Right lobe of liver (tissue), 6 donors: ENCODE measurements around the gene PTPRT. TPM values are rescaled to one million over a fixed set of nuclear protein-coding genes. Genes with fewer than 3 reads are reported as not detected.

ENCODE experiments used
- ATAC-seq, 4 donors: fragments of 200-7000 bp; cut with Tn5 transposase; one replicate each; pipeline ENCODE4 v1.9.1; 2020; ENCODE audit warnings: mild to moderate bottlenecking in 4 of 4, moderate library complexity in 4 of 4
- DNase-seq, 3 donors: peaks; one replicate each; pipeline ENCODE4 v3.0.0-alpha.2; 2020
- H3K27ac ChIP-seq, 3 donors: fragments of 200-600 bp; one replicate each; pipeline ENCODE4 v1.8.0; 2022
- H3K27me3 ChIP-seq, 2 donors: fragments of 200-600 bp; one replicate each; pipeline ENCODE4 v1.8.0; 2022
- H3K36me3 ChIP-seq, 4 donors: fragments of 200-600 bp; sonication (generic) in 1 of 4; one replicate each; pipeline versions ENCODE4 v1.5.1 to v1.8.0; 2017 to 2022; ENCODE audit warnings: control low read depth in 1 of 4
- H3K4me1 ChIP-seq, 4 donors: fragments of 200-600 bp; sonication (generic) in 1 of 4; one replicate each; pipeline versions ENCODE4 v1.5.1 to v1.8.0; 2017 to 2022; ENCODE audit warnings: control low read depth in 1 of 4
- H3K4me3 ChIP-seq, 3 donors: fragments of 200-600 bp; one replicate each; pipeline ENCODE4 v1.8.0; 2022
- H3K9me3 ChIP-seq, 4 donors: fragments of 200-600 bp; sonication (generic) in 1 of 4; one replicate each; pipeline versions ENCODE4 v1.5.1 to v1.8.0; 2017 to 2022; ENCODE audit warnings: control low read depth in 1 of 4
- POLR2A ChIP-seq: fragments of 450-650 bp; IDR thresholded peaks from one replicate; pipeline ENCODE4 v1.6.1; 2017; ENCODE audit warnings: antibody characterized with exemption, mild to moderate bottlenecking
- WGBS: methylation state at CpG from one replicate; pipeline ENCODE4 v1.1.6; 2018; ENCODE audit warnings: low coverage, low lambda C conversion rate; ENCODE audit not compliant: insufficient coverage; ENCODE audit errors: missing lambda C conversion rate; 5-methylcytosine and 5-hydroxymethylcytosine counted together
- intact Hi-C, 2 donors: fragments of 100-400 bp; cut with DNase I; formaldehyde crosslinking; loops; one replicate each; pipeline versions ENCODE4 v1.11.2 to v1.14.1; 2022
- total RNA-seq, 6 experiments: library from RNA; depleted of rRNA in 2 of 6; stranded (reverse); fragments of >200 nt in 2 of 6; fragmentation: NEBNext Ultra II Directional in 3 of 6; extraction: Animal tissue kit (Norgen Biotek cat#: 25700) in 3 of 6; gene quantifications; one replicate each; pipeline versions ENCODE4 v1.1.0 to v1.2.4, GENCODE V29; 2016 to 2023
- TF ChIP-seq, protein P1 (sequence below), 4 donors: fragments of 200-600 bp in 3 of 4; fragments of 450-650 bp in 1 of 4; IDR thresholded peaks; one replicate each; pipeline versions ENCODE4 v1.5.1 to v1.8.0; 2016 to 2022; ENCODE audit warnings: antibody characterized with exemption in 4 of 4, mild to moderate bottlenecking in 2 of 4
- donor health status: DM: no; HTN: yes; CAD: no.
- donor health status: DM: no; HTN: no; CAD: no.
- donor health status: DM: no; HTN: no; CAD: no.
- donor health status: DM: no; HTN: yes; CAD: no.
- donor health status: DM: no; HTN: yes; CAD: no.

Gene PTPRT
- total RNA-seq, 6 experiments from 2014 or later: 0.18 to 1.0 (median 0.51) TPM

DNA sequence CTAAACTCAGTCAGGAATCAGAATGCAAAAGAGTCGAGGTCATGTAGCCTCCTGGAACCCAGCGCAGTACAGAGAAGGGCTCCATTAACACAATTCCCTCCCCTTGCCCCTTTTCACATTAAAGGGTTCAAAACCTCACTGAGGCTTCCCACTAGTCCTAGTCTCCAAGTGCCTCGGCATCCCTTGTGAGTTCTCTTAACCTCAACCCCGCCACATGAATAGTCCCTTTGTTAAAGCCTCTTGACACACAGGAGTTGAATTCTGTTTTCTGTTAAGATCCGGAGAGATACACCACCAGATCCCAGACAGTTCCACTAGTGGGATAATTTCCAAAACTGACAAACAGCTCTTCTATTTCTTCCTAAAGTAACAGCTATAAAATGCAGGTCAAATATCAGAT lies 17.8 kb downstream of the PTPRT start:
- TF ChIP-seq, protein P1, sequence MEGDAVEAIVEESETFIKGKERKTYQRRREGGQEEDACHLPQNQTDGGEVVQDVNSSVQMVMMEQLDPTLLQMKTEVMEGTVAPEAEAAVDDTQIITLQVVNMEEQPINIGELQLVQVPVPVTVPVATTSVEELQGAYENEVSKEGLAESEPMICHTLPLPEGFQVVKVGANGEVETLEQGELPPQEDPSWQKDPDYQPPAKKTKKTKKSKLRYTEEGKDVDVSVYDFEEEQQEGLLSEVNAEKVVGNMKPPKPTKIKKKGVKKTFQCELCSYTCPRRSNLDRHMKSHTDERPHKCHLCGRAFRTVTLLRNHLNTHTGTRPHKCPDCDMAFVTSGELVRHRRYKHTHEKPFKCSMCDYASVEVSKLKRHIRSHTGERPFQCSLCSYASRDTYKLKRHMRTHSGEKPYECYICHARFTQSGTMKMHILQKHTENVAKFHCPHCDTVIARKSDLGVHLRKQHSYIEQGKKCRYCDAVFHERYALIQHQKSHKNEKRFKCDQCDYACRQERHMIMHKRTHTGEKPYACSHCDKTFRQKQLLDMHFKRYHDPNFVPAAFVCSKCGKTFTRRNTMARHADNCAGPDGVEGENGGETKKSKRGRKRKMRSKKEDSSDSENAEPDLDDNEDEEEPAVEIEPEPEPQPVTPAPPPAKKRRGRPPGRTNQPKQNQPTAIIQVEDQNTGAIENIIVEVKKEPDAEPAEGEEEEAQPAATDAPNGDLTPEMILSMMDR (IDR thresholded peaks at IDR 0.05): no peak
- intact Hi-C loops: no loop called here
- H3K4me1 ChIP-seq: no peaks in the 10 kb centered on the region
- WGBS: 44% methylated on average over 4 of the region's 5 CpGs
- no peak for DNase-seq
- H3K36me3 ChIP-seq: no peaks in the 10 kb centered on the region
- H3K4me3 ChIP-seq: no peak overlapping the region
- ATAC-seq: no peak
- no peaks in the 10 kb centered on the region for H3K27me3 ChIP-seq
- H3K9me3 ChIP-seq: no peaks in the 10 kb centered on the region
- H3K27ac ChIP-seq: no peak overlapping the region

GRCh38 chr20:43170771-43171170 lies 18.9 kb downstream of the PTPRT start:
- Histone ChIP-seq H3K27me3 (no peaks in the 10 kb centered on the region), H3K36me3 (no peaks in the 10 kb centered on the region), H3K4me3 (no peak overlapping the region), H3K4me1 (no peaks in the 10 kb centered on the region), H3K27ac (no peak overlapping the region), H3K9me3 (no peaks in the 10 kb centered on the region)
- WGBS: 58% methylated on average over 4 of the region's 4 CpGs
- no peak for DNase-seq
- ATAC-seq: no peak
- TF ChIP-seq, protein P1 (IDR thresholded peaks at IDR 0.05): no peak
- TF ChIP-seq POLR2A: no peak
- intact Hi-C loops: no loop called here

GRCh38 chr20:43167615-43168014 lies 22.1 kb downstream of the PTPRT start:
- H3K9me3 ChIP-seq: no peaks in the 10 kb centered on the region
- H3K4me1 ChIP-seq: no peaks in the 10 kb centered on the region
- H3K4me3 ChIP-seq: no peak overlapping the region
- no peaks in the 10 kb centered on the region for H3K27me3 ChIP-seq
- TF ChIP-seq, protein P1 (IDR thresholded peaks at IDR 0.05): no peak
- TF ChIP-seq POLR2A: no peak
- intact Hi-C loops: no loop called here
- H3K36me3 ChIP-seq: no peaks in the 10 kb centered on the region
- DNase-seq (no peak), ATAC-seq (no peak)
- no peak overlapping the region for H3K27ac ChIP-seq

DNA sequence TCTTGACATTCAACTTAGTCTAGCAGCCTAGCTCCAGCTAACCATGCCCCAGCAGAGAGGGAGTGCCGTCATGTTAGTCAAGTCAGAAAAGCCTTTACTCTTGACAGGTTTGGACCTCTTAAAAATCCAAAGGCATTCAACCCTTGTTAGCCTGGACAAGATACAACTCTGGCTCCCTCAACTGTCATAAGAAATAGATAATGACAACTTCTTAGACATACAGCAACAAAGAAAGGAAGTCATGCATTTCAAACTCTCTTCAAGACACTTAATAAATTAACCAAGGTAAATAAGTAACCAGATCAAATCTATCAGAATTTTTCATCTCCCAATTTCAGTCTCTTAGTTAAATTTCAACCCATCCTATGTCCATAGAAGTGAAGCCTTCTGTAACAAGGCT lies 22.7 kb downstream of the PTPRT start:
- no peak for ATAC-seq
- intact Hi-C loops: no loop called here

More for the DNA sequence above, 22.7 kb downstream of the PTPRT start:
- H3K4me3 ChIP-seq: no peak overlapping the region
- no peaks in the 10 kb centered on the region for H3K27me3 ChIP-seq
- no peaks in the 10 kb centered on the region for H3K9me3 ChIP-seq
- DNase-seq: no peak
- TF ChIP-seq, protein P1 (IDR thresholded peaks at IDR 0.05): no peak
- no peak for TF ChIP-seq POLR2A
- no peak overlapping the region for H3K27ac ChIP-seq
- 27% methylated on average over 1 of the region's 1 CpG for whole genome bisulfite sequencing
- H3K36me3 ChIP-seq: no peaks in the 10 kb centered on the region
- no peaks in the 10 kb centered on the region for H3K4me1 ChIP-seq
